Panc1 (cell line): ENCODE results near the gene FGFRL1. TPM values are rescaled to one million over a fixed set of nuclear protein-coding genes. Genes with fewer than 3 reads are reported as not detected.
A peak's percentile ranks its signal among the peaks of the same experiment; 100 is the strongest.
"Not testable (repeated sequence)": the region's sequence is repeated elsewhere in the genome, so short reads cannot be mapped to it uniquely, and the experiment has no call there.

Experiments
- ATAC-seq: fragments of 200-7000 bp; cut with Tn5 transposase; 2 replicates; pipeline ENCODE4 v1.9.1; 2020; ENCODE audit warnings: mild to moderate bottlenecking, moderate library complexity
- BruUV-seq: library from RNA; stranded (reverse); fragments of 400-500 nt; replicated peaks from 2 replicates; lab custom pipeline; 2021; lab: Mats Ljungman, UMichigan
- CTCF ChIA-PET: fragments of 300-600 bp; sonication (Branson Sonifier 250); formaldehyde crosslinking; loops from one replicate; lab custom pipeline; 2022; ENCODE audit warnings: antibody characterized with exemption; lab: Charles Lee
- POLR2A ChIA-PET: fragments of 300-600 bp; sonication (Branson Sonifier 250); formaldehyde crosslinking; loops from one replicate; lab custom pipeline; 2022; ENCODE audit warnings: antibody characterized with exemption; lab: Charles Lee
- DNase-seq: peaks from one replicate; pipeline ENCODE4 v3.0.0-alpha.2; 2010; ENCODE audit warnings: low read depth, low spot score
- H3K27ac ChIP-seq: 2 replicates; pipeline ENCODE4 v1.5.1; 2011; ENCODE audit warnings: mild to moderate bottlenecking, low read length, inconsistent platforms
- H3K27me3 ChIP-seq: fragments of 200-500 bp; sonication (Bioruptor generic); 2 replicates; pipeline ENCODE4 v1.6.0; 2014; ENCODE audit warnings: low read length, inconsistent platforms; ENCODE audit not compliant: control insufficient read depth, insufficient read depth
- H3K36me3 ChIP-seq: fragments of 200-500 bp; sonication (Bioruptor generic); 2 replicates; pipeline ENCODE4 v1.5.1; 2014; ENCODE audit warnings: inconsistent platforms, mild to moderate bottlenecking, low read length, moderate library complexity; ENCODE audit not compliant: control insufficient read depth, insufficient read depth
- H3K4me1 ChIP-seq: 2 replicates; pipeline ENCODE4 v1.5.1; 2011; ENCODE audit warnings: inconsistent platforms, mild to moderate bottlenecking, low read length, moderate library complexity; ENCODE audit not compliant: control insufficient read depth, insufficient read depth
- H3K4me3 ChIP-seq, 2 experiments: 2 replicates each; pipeline ENCODE4 v1.5.1; 2011 to 2012; ENCODE audit warnings: low read depth in 2 of 2, low read length in 2 of 2, mild to moderate bottlenecking in 2 of 2, inconsistent platforms in 1 of 2, moderate library complexity in 1 of 2
- H3K9me3 ChIP-seq: fragments of 200-500 bp; sonication (Bioruptor generic); 2 replicates; pipeline ENCODE4 v1.5.1; 2014; ENCODE audit warnings: low read depth, mild to moderate bottlenecking, inconsistent platforms, low read length, moderate library complexity; ENCODE audit not compliant: control insufficient read depth, insufficient read depth
- CTCF ChIP-seq: fragments of 450-650 bp; IDR thresholded peaks from 2 replicates; pipeline ENCODE4 v1.5.1; 2017; ENCODE audit warnings: mild to moderate bottlenecking
- POLR2AphosphoS5 ChIP-seq: IDR thresholded peaks from 2 replicates; pipeline ENCODE4 v1.6.1; 2012; ENCODE audit warnings: mild to moderate bottlenecking, low read depth, low read length, moderate library complexity
- SIN3A ChIP-seq: IDR thresholded peaks from 2 replicates; pipeline ENCODE4 v1.6.1; 2012; ENCODE audit warnings: low read depth, mild to moderate bottlenecking, low read length, moderate library complexity, borderline replicate concordance; ENCODE audit not compliant: insufficient read depth
- TCF7L2 ChIP-seq: IDR thresholded peaks from 2 replicates; pipeline ENCODE4 v1.6.1; 2011; ENCODE audit warnings: mild to moderate bottlenecking, low read depth, low read length, inconsistent platforms
- in situ Hi-C: cut with HindIII; loops from 2 replicates; pipeline ENCODE4 v1.10.0; 2016; ENCODE audit warnings: low sequenced_read_pairs, low pct_unique_long_range_greater_than_20kb
- intact Hi-C: fragments of 100-400 bp; cut with micrococcal nuclease; formaldehyde crosslinking; loops from one replicate; pipeline ENCODE4 v1.10.0; 2022; ENCODE audit not compliant: unreplicated experiment
- total RNA-seq: library from RNA; stranded (reverse); gene quantifications from one replicate; pipeline ENCODE4 v1.2.1, GENCODE V29; 2021; ENCODE audit not compliant: unreplicated experiment
- TF ChIP-seq, protein P1 (sequence below), 2 experiments: IDR thresholded peaks; 2 replicates each; pipeline ENCODE4 v1.6.1; 2011 to 2012; ENCODE audit warnings: low read depth in 2 of 2, control low read depth in 1 of 2, low read length in 1 of 2, mild to moderate bottlenecking in 1 of 2, moderate library complexity in 1 of 2; ENCODE audit not compliant: insufficient read depth in 1 of 2

FGFRL1 gene
- total RNA-seq, 1 experiment from 2014 or later = 43.1 TPM

DNA sequence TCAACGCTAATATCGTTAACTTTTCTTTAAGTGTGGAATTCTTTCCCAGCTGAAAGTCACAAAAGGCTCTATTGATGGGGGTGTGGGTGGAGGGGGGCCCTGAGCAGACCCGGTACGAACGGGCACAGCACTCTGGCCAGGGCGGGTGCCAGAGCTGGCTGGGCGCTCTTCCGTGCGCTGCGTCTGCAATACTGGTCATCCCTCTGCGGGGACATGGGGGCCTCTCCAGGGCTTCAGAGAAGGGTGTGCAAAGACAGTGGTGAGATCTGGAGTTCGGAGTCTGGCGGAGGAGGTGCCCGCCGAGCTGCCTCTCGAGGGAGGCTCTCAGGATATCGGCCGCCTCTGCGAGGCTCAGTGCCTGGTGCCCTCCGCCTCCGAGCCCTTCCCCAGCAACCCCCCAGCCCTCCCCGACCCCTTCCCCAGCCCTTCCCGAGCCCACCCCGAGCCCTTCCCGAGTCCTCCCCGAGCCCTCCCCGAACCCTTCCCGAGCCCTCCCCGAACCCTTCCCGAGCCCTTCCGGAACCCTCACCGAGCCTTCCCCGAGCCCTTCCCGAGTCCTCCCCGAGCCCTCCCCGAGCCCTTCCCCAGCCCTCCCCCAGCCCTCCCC lies 34.3 kb downstream of the FGFRL1 start:
- POLR2A ChIA-PET = no interaction called here
- Histone ChIP-seq H3K4me1 (peaks cover 46% of the 10 kb centered on the region), H3K27ac (peak overlapping the region; percentile 92), H3K4me3 (peak overlapping the region; percentile 20 to 30; a peak in 3 of 4 replicates), H3K27me3 (no peaks in the 10 kb centered on the region), H3K9me3 (no peaks in the 10 kb centered on the region), H3K36me3 (no peaks in the 10 kb centered on the region)
- CTCF ChIA-PET = no interaction called here
- TF ChIP-seq, protein P1, sequence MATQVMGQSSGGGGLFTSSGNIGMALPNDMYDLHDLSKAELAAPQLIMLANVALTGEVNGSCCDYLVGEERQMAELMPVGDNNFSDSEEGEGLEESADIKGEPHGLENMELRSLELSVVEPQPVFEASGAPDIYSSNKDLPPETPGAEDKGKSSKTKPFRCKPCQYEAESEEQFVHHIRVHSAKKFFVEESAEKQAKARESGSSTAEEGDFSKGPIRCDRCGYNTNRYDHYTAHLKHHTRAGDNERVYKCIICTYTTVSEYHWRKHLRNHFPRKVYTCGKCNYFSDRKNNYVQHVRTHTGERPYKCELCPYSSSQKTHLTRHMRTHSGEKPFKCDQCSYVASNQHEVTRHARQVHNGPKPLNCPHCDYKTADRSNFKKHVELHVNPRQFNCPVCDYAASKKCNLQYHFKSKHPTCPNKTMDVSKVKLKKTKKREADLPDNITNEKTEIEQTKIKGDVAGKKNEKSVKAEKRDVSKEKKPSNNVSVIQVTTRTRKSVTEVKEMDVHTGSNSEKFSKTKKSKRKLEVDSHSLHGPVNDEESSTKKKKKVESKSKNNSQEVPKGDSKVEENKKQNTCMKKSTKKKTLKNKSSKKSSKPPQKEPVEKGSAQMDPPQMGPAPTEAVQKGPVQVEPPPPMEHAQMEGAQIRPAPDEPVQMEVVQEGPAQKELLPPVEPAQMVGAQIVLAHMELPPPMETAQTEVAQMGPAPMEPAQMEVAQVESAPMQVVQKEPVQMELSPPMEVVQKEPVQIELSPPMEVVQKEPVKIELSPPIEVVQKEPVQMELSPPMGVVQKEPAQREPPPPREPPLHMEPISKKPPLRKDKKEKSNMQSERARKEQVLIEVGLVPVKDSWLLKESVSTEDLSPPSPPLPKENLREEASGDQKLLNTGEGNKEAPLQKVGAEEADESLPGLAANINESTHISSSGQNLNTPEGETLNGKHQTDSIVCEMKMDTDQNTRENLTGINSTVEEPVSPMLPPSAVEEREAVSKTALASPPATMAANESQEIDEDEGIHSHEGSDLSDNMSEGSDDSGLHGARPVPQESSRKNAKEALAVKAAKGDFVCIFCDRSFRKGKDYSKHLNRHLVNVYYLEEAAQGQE (IDR thresholded peaks at IDR 0.05; ENCODE audit: insufficient read depth in 1 of 2, low read depth in 2 of 2, low read length in 1 of 2) = no peak
- in situ Hi-C loops (no loop called here), intact Hi-C loops (no loop called here)
- BruUV-seq = no TSS peak
- peak; percentile 33 for ATAC-seq
- no peak for DNase-seq

DNA sequence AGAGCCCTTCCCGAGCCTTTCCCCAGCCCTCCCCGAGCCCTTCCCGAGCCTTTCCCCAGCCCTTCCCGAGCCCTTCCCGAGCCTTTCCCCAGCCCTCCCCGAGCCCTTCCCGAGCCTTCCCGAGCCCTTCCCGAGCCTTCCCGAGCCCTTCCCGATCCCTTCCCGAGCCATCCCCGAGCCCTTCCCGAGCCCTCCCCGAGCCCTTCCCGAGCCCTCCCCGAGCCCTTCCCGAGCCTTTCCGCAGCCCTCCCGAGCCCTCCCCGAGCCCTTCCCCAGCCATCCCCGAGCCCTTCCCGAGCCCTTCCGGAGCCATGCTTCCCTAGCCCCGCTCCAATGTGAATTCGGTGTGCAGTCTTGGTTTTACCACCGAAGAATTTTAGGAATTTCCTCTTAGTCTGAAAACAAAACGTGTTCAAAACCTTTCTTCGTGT lies 35.2 kb downstream of the FGFRL1 start:
- Histone ChIP-seq H3K4me3 (peak overlapping the region; percentile 11 to 31; a peak in 3 of 4 replicates), H3K4me1 (peaks cover 38% of the 10 kb centered on the region), H3K27ac (peak overlapping the region; percentile 18; the same call in 1 of the 2 replicates)
- in situ Hi-C loops, POLR2A ChIA-PET, intact Hi-C loops, H3K27me3 ChIP-seq, CTCF ChIA-PET, H3K36me3 ChIP-seq, DNase-seq, BruUV-seq, H3K9me3 ChIP-seq, ATAC-seq: not testable (repeated sequence)

DNA sequence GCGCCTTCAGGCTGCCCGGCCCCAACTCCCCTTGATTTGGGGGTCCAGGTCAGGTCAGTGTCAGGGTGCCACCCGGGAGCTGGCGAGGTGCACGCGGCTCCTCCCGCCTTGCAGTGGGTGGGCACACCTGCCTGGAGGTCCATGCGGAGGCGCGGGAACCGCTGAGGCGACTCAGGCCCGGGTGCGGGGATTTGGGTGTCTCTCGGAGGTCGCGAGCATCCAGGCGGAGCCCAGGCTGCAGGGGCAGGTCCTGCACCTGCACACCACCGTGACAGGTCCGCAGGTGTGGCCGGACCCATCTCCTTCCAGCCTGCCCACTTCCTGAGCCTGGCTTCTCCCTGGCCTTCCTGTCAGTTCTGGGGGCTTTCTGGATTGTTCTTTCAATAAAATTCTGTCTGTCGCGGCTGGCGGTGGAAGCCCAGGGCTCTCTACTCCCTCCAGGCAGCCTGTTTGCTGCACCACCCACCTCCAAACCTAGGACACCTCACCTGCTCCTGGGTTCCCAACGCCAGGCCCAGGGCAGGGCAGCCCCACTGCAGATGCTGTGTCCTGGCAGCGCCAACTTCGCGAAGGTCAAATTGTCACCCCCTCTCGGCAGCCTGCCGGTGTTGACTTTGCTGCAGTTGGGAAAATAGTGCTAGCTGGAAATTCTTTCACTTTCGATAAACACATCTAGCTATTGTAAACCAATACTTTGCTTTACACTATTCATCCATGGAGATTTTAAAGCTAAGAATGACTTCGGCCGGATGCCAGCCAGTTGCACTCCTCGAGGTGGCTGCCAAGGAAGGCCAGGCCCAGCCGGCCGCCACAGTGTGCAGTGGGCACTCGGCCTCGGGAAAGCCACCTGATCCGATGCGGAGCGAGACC lies 35.9 kb downstream of the FGFRL1 start:
- peak overlapping the region in 1 of 2 experiments; percentile 31; a peak in 2 of 4 replicates for H3K4me3 ChIP-seq
- DNase-seq (no peak), ATAC-seq (no peak)
- no TSS peak for BruUV-seq
- CTCF ChIA-PET = no interaction called here
- no peaks in the 10 kb centered on the region for H3K27me3 ChIP-seq
- H3K36me3 ChIP-seq = no peaks in the 10 kb centered on the region
- peak overlapping the region; percentile 18; the same call in 1 of the 2 replicates for H3K27ac ChIP-seq
- intact Hi-C loops = no loop called here
- POLR2A ChIA-PET = no interaction called here
- in situ Hi-C loops = no loop called here
- no peaks in the 10 kb centered on the region for H3K9me3 ChIP-seq
- TF ChIP-seq, protein P1 (IDR thresholded peaks at IDR 0.05; ENCODE audit: insufficient read depth in 1 of 2, low read depth in 2 of 2, low read length in 1 of 2) = no peak
- TF ChIP-seq SIN3A (no peak), POLR2AphosphoS5 (no peak), CTCF (no peak), TCF7L2 (no peak)
- peaks cover 31% of the 10 kb centered on the region for H3K4me1 ChIP-seq
